MM.1S (cell line): ENCODE measurements around the gene TMEM127.

ENCODE experiments used
- EZH2 ChIP-seq: fragments of 300-600 bp; sonication (generic); optimal IDR thresholded peaks from 2 replicates; pipeline ENCODE3; 2017; ENCODE audit warnings: low read depth, mild to moderate bottlenecking, antibody characterized with exemption, low read length, mixed read lengths
- TF ChIP-seq, protein P1 (sequence below): fragments of 300-600 bp; sonication (generic); IDR thresholded peaks from 2 replicates; pipeline ENCODE4 v1.5.1; 2016; ENCODE audit warnings: antibody characterized with exemption, low read length, mixed read lengths

DNA sequence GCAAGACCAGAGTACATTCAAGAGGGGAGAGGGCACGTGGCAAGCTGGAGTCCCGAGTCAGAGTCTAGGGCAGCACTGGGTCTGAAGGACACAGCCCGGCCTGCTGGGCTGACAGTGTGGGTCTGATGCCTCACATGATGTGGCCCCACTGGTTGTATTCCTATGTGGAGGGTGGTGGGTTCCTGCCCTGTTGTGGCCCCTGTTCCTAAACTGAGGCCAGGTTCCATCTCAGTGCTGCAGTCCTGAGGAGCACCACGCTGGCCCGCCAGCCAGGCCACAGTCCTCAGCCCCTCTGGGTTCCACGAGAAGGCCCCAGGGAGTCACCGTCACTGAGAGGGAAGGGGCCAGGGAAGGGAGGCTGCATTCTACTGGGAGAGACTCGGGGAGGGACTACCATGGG lies 13.3 kb downstream of the TMEM127 start:
- TF ChIP-seq, protein P1, sequence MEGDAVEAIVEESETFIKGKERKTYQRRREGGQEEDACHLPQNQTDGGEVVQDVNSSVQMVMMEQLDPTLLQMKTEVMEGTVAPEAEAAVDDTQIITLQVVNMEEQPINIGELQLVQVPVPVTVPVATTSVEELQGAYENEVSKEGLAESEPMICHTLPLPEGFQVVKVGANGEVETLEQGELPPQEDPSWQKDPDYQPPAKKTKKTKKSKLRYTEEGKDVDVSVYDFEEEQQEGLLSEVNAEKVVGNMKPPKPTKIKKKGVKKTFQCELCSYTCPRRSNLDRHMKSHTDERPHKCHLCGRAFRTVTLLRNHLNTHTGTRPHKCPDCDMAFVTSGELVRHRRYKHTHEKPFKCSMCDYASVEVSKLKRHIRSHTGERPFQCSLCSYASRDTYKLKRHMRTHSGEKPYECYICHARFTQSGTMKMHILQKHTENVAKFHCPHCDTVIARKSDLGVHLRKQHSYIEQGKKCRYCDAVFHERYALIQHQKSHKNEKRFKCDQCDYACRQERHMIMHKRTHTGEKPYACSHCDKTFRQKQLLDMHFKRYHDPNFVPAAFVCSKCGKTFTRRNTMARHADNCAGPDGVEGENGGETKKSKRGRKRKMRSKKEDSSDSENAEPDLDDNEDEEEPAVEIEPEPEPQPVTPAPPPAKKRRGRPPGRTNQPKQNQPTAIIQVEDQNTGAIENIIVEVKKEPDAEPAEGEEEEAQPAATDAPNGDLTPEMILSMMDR = no peak
- TF ChIP-seq EZH2 = no peak
